HepG2 (cell line): ENCODE data around the gene ZBTB4. TPM values are rescaled to one million over a fixed set of nuclear protein-coding genes. Genes with fewer than 3 reads are reported as not detected.

ENCODE experiments used
- ELF3 ChIP-seq: IDR thresholded peaks from 2 replicates; pipeline ENCODE4 v1.6.1; 2016; ENCODE audit warnings: missing genetic modification reagents, missing compliant biosample characterization
- EZH2 ChIP-seq: conservative IDR thresholded peaks from 2 replicates; pipeline ENCODE4 v1.6.1; 2012; ENCODE audit warnings: mild to moderate bottlenecking, low read depth, low read length, moderate library complexity
- FOXA3 ChIP-seq: IDR thresholded peaks from 2 replicates; pipeline ENCODE4 v1.6.1; 2016; ENCODE audit warnings: missing genetic modification reagents, missing compliant biosample characterization
- FOXC1 ChIP-seq: sonication (generic); formaldehyde crosslinking; IDR thresholded peaks from 2 replicates; pipeline ENCODE4 v1.8.0; 2022; ENCODE audit warnings: mild to moderate bottlenecking, missing genetic modification reagents, borderline replicate concordance
- GTF2F1 ChIP-seq: fragments of 150-350 bp; IDR thresholded peaks from 2 replicates; pipeline ENCODE4 v1.6.1; 2014; ENCODE audit warnings: low read length
- GZF1 ChIP-seq: sonication (generic); formaldehyde crosslinking; IDR thresholded peaks from 2 replicates; pipeline ENCODE4 v1.5.1; 2020; ENCODE audit warnings: mild to moderate bottlenecking, missing genetic modification reagents
- HCFC1 ChIP-seq: fragments of 150-350 bp; IDR thresholded peaks from 2 replicates; pipeline ENCODE4 v1.6.1; 2014; ENCODE audit warnings: low read depth, low read length
- HNF4G ChIP-seq, 2 experiments: sonication (generic) in 1 of 2; formaldehyde crosslinking in 1 of 2; IDR thresholded peaks; 2 replicates each; pipeline versions ENCODE4 v1.4.0 to v1.6.1; 2011 to 2020; ENCODE audit warnings: borderline replicate concordance in 2 of 2, low read depth in 2 of 2, mild to moderate bottlenecking in 2 of 2, low read length in 1 of 2, missing genetic modification reagents in 1 of 2, moderate library complexity in 1 of 2
- KLF15 ChIP-seq: sonication (generic); formaldehyde crosslinking; IDR thresholded peaks from 2 replicates; pipeline ENCODE4 v1.8.1; 2023; ENCODE audit warnings: borderline replicate concordance, mild to moderate bottlenecking, inconsistent platforms, missing genetic modification reagents, mixed read lengths
- NFATC3 ChIP-seq: sonication (generic); formaldehyde crosslinking; IDR thresholded peaks from 2 replicates; pipeline ENCODE4 v1.5.1; 2020; ENCODE audit warnings: mild to moderate bottlenecking, missing genetic modification reagents
- NFKBIZ ChIP-seq: IDR thresholded peaks from 2 replicates; pipeline ENCODE4 v1.6.1; 2018; ENCODE audit warnings: missing genetic modification reagents, missing compliant biosample characterization
- PHF8 ChIP-seq: sonication (generic); formaldehyde crosslinking; IDR thresholded peaks from 2 replicates; pipeline ENCODE4 v1.5.0; 2020; ENCODE audit warnings: missing genetic modification reagents
- RELA ChIP-seq: sonication (generic); formaldehyde crosslinking; IDR thresholded peaks from 2 replicates; pipeline ENCODE4 v1.4.0; 2020; ENCODE audit warnings: missing genetic modification reagents
- SMAD1 ChIP-seq: sonication (generic); formaldehyde crosslinking; IDR thresholded peaks from 2 replicates; pipeline ENCODE4 v1.4.0; 2020; ENCODE audit warnings: missing genetic modification reagents, low read depth, mild to moderate bottlenecking, borderline replicate concordance
- SOX5 ChIP-seq: IDR thresholded peaks from 2 replicates; pipeline ENCODE4 v1.6.1; 2016; ENCODE audit warnings: borderline replicate concordance
- TOE1 ChIP-seq: sonication (generic); formaldehyde crosslinking; IDR thresholded peaks from 2 replicates; pipeline ENCODE4 v1.4.0; 2020; ENCODE audit warnings: mild to moderate bottlenecking, missing genetic modification reagents
- ZBTB20 ChIP-seq: sonication (generic); formaldehyde crosslinking; IDR thresholded peaks from 2 replicates; pipeline ENCODE4 v1.8.1; 2023; ENCODE audit warnings: missing genetic modification reagents, low read depth, mild to moderate bottlenecking, borderline replicate concordance
- ZBTB37 ChIP-seq: sonication (generic); formaldehyde crosslinking; IDR thresholded peaks from 2 replicates; pipeline ENCODE4 v1.4.0; 2020; ENCODE audit warnings: mild to moderate bottlenecking, missing genetic modification reagents
- ZBTB38 ChIP-seq: sonication (generic); formaldehyde crosslinking; IDR thresholded peaks from 2 replicates; pipeline ENCODE4 v1.5.1; 2020; ENCODE audit warnings: mild to moderate bottlenecking, missing genetic modification reagents
- ZBTB39 ChIP-seq: sonication (generic); formaldehyde crosslinking; IDR thresholded peaks from 2 replicates; pipeline ENCODE4 v1.5.0; 2020; ENCODE audit warnings: missing genetic modification reagents
- ZC3H13 ChIP-seq: sonication (generic); formaldehyde crosslinking; IDR thresholded peaks from 2 replicates; pipeline ENCODE4 v1.8.1; 2023; ENCODE audit warnings: mild to moderate bottlenecking, missing genetic modification reagents, moderate library complexity
- ZFP1 ChIP-seq: IDR thresholded peaks from 2 replicates; pipeline ENCODE4 v1.6.1; 2016
- ZFP82 ChIP-seq: sonication (generic); formaldehyde crosslinking; IDR thresholded peaks from 2 replicates; pipeline ENCODE4 v1.5.1; 2020; ENCODE audit warnings: mild to moderate bottlenecking, missing genetic modification reagents, borderline replicate concordance
- ZNF326 ChIP-seq: sonication (generic); formaldehyde crosslinking; IDR thresholded peaks from 2 replicates; pipeline ENCODE4 v1.4.0; 2020; ENCODE audit warnings: missing genetic modification reagents, borderline replicate concordance
- ZNF343 ChIP-seq: sonication (generic); formaldehyde crosslinking; IDR thresholded peaks from 2 replicates; pipeline ENCODE4 v1.4.0; 2020; ENCODE audit warnings: mild to moderate bottlenecking, missing genetic modification reagents
- ZNF430 ChIP-seq: sonication (generic); formaldehyde crosslinking; IDR thresholded peaks from 2 replicates; pipeline ENCODE4 v1.9.0; 2021; ENCODE audit warnings: mild to moderate bottlenecking, missing genetic modification reagents
- ZNF44 ChIP-seq: sonication (generic); formaldehyde crosslinking; IDR thresholded peaks from 2 replicates; pipeline ENCODE4 v1.5.1; 2020; ENCODE audit warnings: mild to moderate bottlenecking, missing genetic modification reagents
- ZNF878 ChIP-seq: sonication (generic); formaldehyde crosslinking; IDR thresholded peaks from 2 replicates; pipeline ENCODE4 v1.8.1; 2023; ENCODE audit warnings: mild to moderate bottlenecking, missing genetic modification reagents, moderate library complexity
- ZSCAN30 ChIP-seq: sonication (generic); formaldehyde crosslinking; IDR thresholded peaks from 2 replicates; pipeline ENCODE4 v1.5.0; 2020; ENCODE audit warnings: mild to moderate bottlenecking, missing genetic modification reagents
- polyA plus RNA-seq, 8 experiments: library from polyadenylated mRNA; depleted of rRNA in 3 of 8; stranded (reverse) in 7 of 8; unstranded in 1 of 8; fragments of >200 nt; fragmentation: Illumina TruSeq in 4 of 8; extraction: Trizol in 4 of 8; gene quantifications; 2 replicates each; pipeline versions ENCODE4 v1.2.1 to v1.2.3, GENCODE V29; 2011 to 2016; ENCODE audit warnings: low read depth in 4 of 8, missing spikeins in 1 of 8, mixed read lengths in 1 of 8; ENCODE audit not compliant: insufficient read depth in 1 of 8
- total RNA-seq, 5 experiments: library from RNA; depleted of rRNA; stranded (reverse); fragments of >200 nt; fragmentation: Illumina TruSeq; extraction: Trizol; gene quantifications; 2 replicates each; pipeline ENCODE4 v1.2.3, GENCODE V29; 2016; ENCODE audit warnings: low read depth in 1 of 5

The ZBTB4 gene
- total and polyA plus RNA-seq, 2 of the 13 experiments (the other 11 are each of a cell fraction or from before 2014, with no cell fraction given): 4.3 to 7.4 TPM

- TF ChIP-seq HNF4G (IDR thresholded peaks at IDR 0.05; ENCODE audit: borderline replicate concordance, low read depth, low read length) (peak; percentile 72), HNF4G (CRISPR knock-in tag; IDR thresholded peaks at IDR 0.05; ENCODE audit: borderline replicate concordance, low read depth) (peak; percentile 35; the same call in 1 of the 2 replicates), FOXA3 (peak; percentile 52), ZFP82 (no peak), ZNF430 (peak; percentile 80; the same call in 1 of the 2 replicates), ZFP1 (CRISPR knock-in tag) (peak; percentile 84), TOE1 (CRISPR knock-in tag) (peak; percentile 59; the same call in 1 of the 2 replicates), HCFC1 (no peak; the same call in 1 of the 2 replicates), ZBTB20 (CRISPR knock-in tag) (peak; percentile 69; the same call in 1 of the 2 replicates), GZF1 (CRISPR knock-in tag) (no peak), SMAD1 (CRISPR knock-in tag) (peak; percentile 34; the same call in 1 of the 2 replicates), RELA (CRISPR knock-in tag) (no peak), PHF8 (peak; percentile 34), ZC3H13 (CRISPR knock-in tag) (peak; percentile 38), ZNF326 (no peak), ZNF44 (no peak; the same call in 1 of the 2 replicates), NFKBIZ (CRISPR knock-in tag) (no peak; the same call in 1 of the 2 replicates), ZNF878 (CRISPR knock-in tag) (peak; percentile 92), ZBTB39 (CRISPR knock-in tag) (no peak), EZH2 (no peak), ELF3 (CRISPR knock-in tag) (peak; percentile 84), SOX5 (CRISPR knock-in tag) (peak; percentile 58; the same call in 1 of the 2 replicates), ZBTB37 (CRISPR knock-in tag) (no peak), NFATC3 (CRISPR knock-in tag) (no peak), ZSCAN30 (CRISPR knock-in tag) (peak; percentile 84; the same call in 1 of the 2 replicates), ZBTB38 (peak; percentile 49; the same call in 1 of the 2 replicates), KLF15 (CRISPR knock-in tag) (peak; percentile 72), FOXC1 (CRISPR knock-in tag) (peak; percentile 13; the same call in 1 of the 2 replicates), GTF2F1 (peak; percentile 89), ZNF343 (CRISPR knock-in tag) (peak; percentile 97)
Measured at GRCh38 chr17:7484067-7484918, 4.9 kb upstream of the ZBTB4 start, which contains the start of gene POLR2A (continued).
